ENCODE measurements around the gene GSC2.

Gene GSC2
- 0 to 0.07 (median 0) reads per million in 9 experiments for total RNA-seq

GRCh38 chr22:19149991-19150390, at the start of gene GSC2:
Gene GSC2 (minus strand): TSS chr22:19150292. CDS start chr22:19150283, 9 bp downstream.
- Mint-ChIP-seq H3K4me3 (peak within 1 kb of the TSS; percentile 75 to 79), H3K27me3 (peaks cover 35 to 43% of the 10 kb centered on the region in 2 donors), H3K36me3 (ENCODE audit: insufficient read depth) (peaks cover 7% of the 10 kb centered on the region), H3K9me3 (no peaks in the 10 kb centered on the region), H3K27ac (peak within 1 kb of the TSS in 1 of 2 donors; percentile 77), H3K4me1 (ENCODE audit: low read depth in 2 of 2) (peaks cover 5 to 7% of the 10 kb centered on the region in 2 donors)
- DNase-seq, result no peak
- ATAC-seq (replicated peaks), result peak; percentile 28

GRCh38 chr22:19199479-19199878, 49.4 kb upstream of the GSC2 start:
- ATAC-seq (replicated peaks) (no peak), DNase-seq (no peak)
- H3K27ac Mint-ChIP-seq, result no peak overlapping the region
- H3K9me3 Mint-ChIP-seq, result peaks cover 0 to 8% of the 10 kb centered on the region in 2 donors
- H3K4me3 Mint-ChIP-seq, result no peak overlapping the region
- H3K27me3 Mint-ChIP-seq, result peaks cover 22 to 28% of the 10 kb centered on the region in 2 donors
- H3K4me1 Mint-ChIP-seq (ENCODE audit: low read depth in 2 of 2), result peaks cover 9 to 17% of the 10 kb centered on the region in 2 donors
- H3K36me3 Mint-ChIP-seq (ENCODE audit: insufficient read depth), result peaks cover 2% of the 10 kb centered on the region

- ATAC-seq (replicated peaks) (no peak), DNase-seq (no peak)
- peaks cover 6% of the 10 kb centered on the region for H3K36me3 Mint-ChIP-seq (ENCODE audit: insufficient read depth)
- no peak overlapping the region for H3K4me3 Mint-ChIP-seq
- H3K9me3 Mint-ChIP-seq, result peaks cover 0 to 8% of the 10 kb centered on the region in 2 donors
- no peak overlapping the region for H3K27ac Mint-ChIP-seq
- H3K4me1 Mint-ChIP-seq (ENCODE audit: low read depth in 2 of 2), result peaks cover 9 to 17% of the 10 kb centered on the region in 2 donors
- H3K27me3 Mint-ChIP-seq, result peaks cover 15 to 16% of the 10 kb centered on the region in 2 donors
Measured at GRCh38 chr22:19197997-19198865, 48.1 kb upstream of the GSC2 start.

- no peaks in the 10 kb centered on the region for H3K9me3 Mint-ChIP-seq
- peaks cover 9 to 17% of the 10 kb centered on the region in 2 donors for H3K4me1 Mint-ChIP-seq (ENCODE audit: low read depth in 2 of 2)
- H3K4me3 Mint-ChIP-seq, result peak overlapping the region in 1 of 2 donors; percentile 14
- H3K27ac Mint-ChIP-seq, result no peak overlapping the region
- ATAC-seq (replicated peaks) (no peak), DNase-seq (no peak)
- H3K36me3 Mint-ChIP-seq (ENCODE audit: insufficient read depth), result peaks cover 6% of the 10 kb centered on the region
- peaks cover 15 to 16% of the 10 kb centered on the region in 2 donors for H3K27me3 Mint-ChIP-seq
Measured at GRCh38 chr22:19196841-19197612, 46.9 kb upstream of the GSC2 start.

GRCh38 chr22:19195796-19196731, 46.0 kb upstream of the GSC2 start:
- Mint-ChIP-seq H3K36me3 (ENCODE audit: insufficient read depth) (peaks cover 6% of the 10 kb centered on the region), H3K27ac (peak overlapping the region; percentile 50 to 78), H3K4me3 (peak overlapping the region; percentile 39 to 57), H3K9me3 (no peaks in the 10 kb centered on the region), H3K27me3 (peaks cover 15 to 16% of the 10 kb centered on the region in 2 donors), H3K4me1 (ENCODE audit: low read depth in 2 of 2) (peaks cover 9 to 17% of the 10 kb centered on the region in 2 donors)
- ATAC-seq (replicated peaks), result no peak
- DNase-seq, result no peak

GRCh38 chr22:19194766-19195536, 44.9 kb upstream of the GSC2 start:
- Mint-ChIP-seq H3K4me3 (peak overlapping the region in 1 of 2 donors; percentile 57), H3K36me3 (ENCODE audit: insufficient read depth) (peaks cover 6% of the 10 kb centered on the region), H3K27ac (peak overlapping the region in 1 of 2 donors; percentile 78), H3K27me3 (peaks cover 15 to 16% of the 10 kb centered on the region in 2 donors), H3K9me3 (no peaks in the 10 kb centered on the region), H3K4me1 (ENCODE audit: low read depth in 2 of 2) (peaks cover 9 to 17% of the 10 kb centered on the region in 2 donors)
- DNase-seq (no peak), ATAC-seq (replicated peaks) (no peak)

GRCh38 chr22:19193879-19194278, 43.8 kb upstream of the GSC2 start:
- H3K4me3 Mint-ChIP-seq, result no peak overlapping the region
- peaks cover 10 to 15% of the 10 kb centered on the region in 2 donors for H3K27me3 Mint-ChIP-seq

GRCh38 chr22:19187716-19188563, 37.8 kb upstream of the GSC2 start:
- no peak overlapping the region for H3K27ac Mint-ChIP-seq
- DNase-seq, result no peak
- H3K36me3 Mint-ChIP-seq (ENCODE audit: insufficient read depth), result peaks cover 2% of the 10 kb centered on the region
- no peak overlapping the region for H3K4me3 Mint-ChIP-seq
- H3K27me3 Mint-ChIP-seq, result peaks cover 0 to 10% of the 10 kb centered on the region in 2 donors
- H3K9me3 Mint-ChIP-seq, result no peaks in the 10 kb centered on the region
- no peaks in the 10 kb centered on the region for H3K4me1 Mint-ChIP-seq (ENCODE audit: low read depth in 2 of 2)
- no peak for ATAC-seq (replicated peaks)

More at GRCh38 chr22:19193879-19194278, 43.8 kb upstream of the GSC2 start:
- H3K9me3 Mint-ChIP-seq, result no peaks in the 10 kb centered on the region
- DNase-seq, result no peak
- no peak for ATAC-seq (replicated peaks)
- H3K36me3 Mint-ChIP-seq (ENCODE audit: insufficient read depth), result peaks cover 6% of the 10 kb centered on the region
- peaks cover 9 to 17% of the 10 kb centered on the region in 2 donors for H3K4me1 Mint-ChIP-seq (ENCODE audit: low read depth in 2 of 2)
- H3K27ac Mint-ChIP-seq, result no peak overlapping the region

GRCh38 chr22:19184276-19184997, 34.3 kb upstream of the GSC2 start:
- no peak overlapping the region for H3K27ac Mint-ChIP-seq
- DNase-seq (no peak), ATAC-seq (replicated peaks) (no peak)
- peaks cover 6% of the 10 kb centered on the region for H3K36me3 Mint-ChIP-seq (ENCODE audit: insufficient read depth)
- no peak overlapping the region for H3K4me3 Mint-ChIP-seq
- H3K9me3 Mint-ChIP-seq, result no peaks in the 10 kb centered on the region
- peaks cover 7 to 11% of the 10 kb centered on the region in 2 donors for H3K4me1 Mint-ChIP-seq (ENCODE audit: low read depth in 2 of 2)
- H3K27me3 Mint-ChIP-seq, result peaks cover 0 to 10% of the 10 kb centered on the region in 2 donors

GRCh38 chr22:19183216-19183615, 33.1 kb upstream of the GSC2 start:
- Mint-ChIP-seq H3K27ac (no peak overlapping the region), H3K27me3 (peaks cover 0 to 10% of the 10 kb centered on the region in 2 donors), H3K36me3 (ENCODE audit: insufficient read depth) (peaks cover 6% of the 10 kb centered on the region), H3K4me3 (no peak overlapping the region), H3K9me3 (no peaks in the 10 kb centered on the region), H3K4me1 (ENCODE audit: low read depth in 2 of 2) (peaks cover 11 to 15% of the 10 kb centered on the region in 2 donors)
- no peak for DNase-seq
- ATAC-seq (replicated peaks), result no peak
